Sigmoid colon (tissue), 7 donors: ENCODE results near the gene OLFML2B. TPM values are rescaled to one million over a fixed set of nuclear protein-coding genes. Genes with fewer than 3 reads are reported as not detected.

ENCODE experiments used
- DNase-seq: peaks from one replicate; pipeline ENCODE4 v3.0.0-alpha.2; 2019
- H3K27ac ChIP-seq, 4 donors: fragments of 200-600 bp; sonication (generic); one replicate each; pipeline ENCODE4 v1.5.1; 2016 to 2019; ENCODE audit warnings: mild to moderate bottlenecking in 1 of 4
- H3K27me3 ChIP-seq, 3 donors: fragments of 200-600 bp; sonication (generic); one replicate each; pipeline ENCODE4 v1.5.1; 2019; ENCODE audit warnings: mild to moderate bottlenecking in 1 of 3
- H3K36me3 ChIP-seq, 4 donors: fragments of 200-600 bp; sonication (generic); one replicate each; pipeline ENCODE4 v1.5.1; 2016 to 2019
- H3K4me1 ChIP-seq, 4 donors: fragments of 200-600 bp; sonication (generic); one replicate each; pipeline ENCODE4 v1.5.1; 2017 to 2019
- H3K4me3 ChIP-seq, 4 donors: fragments of 200-600 bp; sonication (generic); one replicate each; pipeline ENCODE4 v1.5.1; 2017 to 2019; ENCODE audit warnings: mild to moderate bottlenecking in 2 of 4, moderate library complexity in 1 of 4
- H3K9me3 ChIP-seq, 4 donors: fragments of 200-600 bp in 3 of 4; sonication (generic) in 3 of 4; one replicate each; pipeline versions ENCODE4 v1.5.1 to v1.6.1; 2013 to 2019
- CTCF ChIP-seq, 4 experiments: fragments of 450-650 bp in 3 of 4; fragments of 200-600 bp in 1 of 4; IDR thresholded peaks; one replicate each; pipeline ENCODE4 v1.5.1; 2016 to 2019; ENCODE audit warnings: antibody characterized with exemption in 4 of 4, mild to moderate bottlenecking in 3 of 4, moderate library complexity in 2 of 4
- EP300 ChIP-seq, 4 donors: sonication (generic); formaldehyde crosslinking; IDR thresholded peaks; one replicate each; pipeline ENCODE4 v1.6.1; 2017; ENCODE audit warnings: antibody characterized with exemption in 4 of 4
- POLR2A ChIP-seq, 2 donors: fragments of 450-650 bp; IDR thresholded peaks; one replicate each; pipeline ENCODE4 v1.6.1; 2016; ENCODE audit warnings: antibody characterized with exemption in 2 of 2, mild to moderate bottlenecking in 2 of 2, moderate library complexity in 2 of 2
- POLR2AphosphoS5 ChIP-seq, 4 donors: sonication (generic); formaldehyde crosslinking; IDR thresholded peaks; one replicate each; pipeline ENCODE4 v1.6.1; 2017; ENCODE audit warnings: antibody characterized with exemption in 4 of 4
- WGBS, 2 donors: extraction: QIAGEN DNeasy Blood & Tissue Kit; methylation state at CpG; one replicate each; pipeline ENCODE4 v1.1.7; 2013; 5-methylcytosine and 5-hydroxymethylcytosine counted together
- intact Hi-C: fragments of 100-400 bp; cut with DNase I; formaldehyde crosslinking; loops from one replicate; pipeline ENCODE4 v1.15.1; 2023
- polyA plus RNA-seq, 3 donors: library from polyadenylated mRNA; stranded (reverse); fragments of 200-250 nt; gene quantifications; one replicate each; pipeline ENCODE4 v1.2.3, GENCODE V29; 2013
- total RNA-seq, 4 donors: library from RNA; depleted of rRNA; stranded (reverse); fragments of >200 nt; gene quantifications; one replicate each; pipeline ENCODE4 v1.1.0, GENCODE V29; 2016
- donor health status: healthy with polysubstance abuse.
- donor health status: Bipolar disorder and iron deficiency.
- donor health status: healthy.

Gene OLFML2B
- total and polyA plus RNA-seq, 7 donors: 1.2 to 27.4 (median 14.3) TPM

GRCh38 chr1:162023181-162023546, 505 bp downstream of the OLFML2B start:
- H3K9me3 ChIP-seq: no peaks in the 10 kb centered on the region
- intact Hi-C loops: loop anchor here (2.0 to 5.0 kb wide), 2 partner anchors 34 to 231 kb away; no protein-coding TSS in a partner anchor
- WGBS, 2 donors: 37% methylated on average over 20 of the region's 20 CpGs

GRCh38 chr1:162022626-162023025, 1.0 kb downstream of the OLFML2B start:
- WGBS, 2 donors: 74 to 79% methylated on average over 9 of the region's 9 CpGs

More at GRCh38 chr1:162023181-162023546, 505 bp downstream of the OLFML2B start:
- Histone ChIP-seq H3K4me1 (peaks cover 0 to 59% (median 42%) of the 10 kb centered on the region in 4 donors), H3K4me3 (peak overlapping the region; percentile 58 to 72 (median 67)), H3K27ac (peak overlapping the region; percentile 33 to 84 (median 83)), H3K36me3 (peaks cover 0 to 17% (median 0%) of the 10 kb centered on the region in 4 donors), H3K27me3 (no peaks in the 10 kb centered on the region)
- TF ChIP-seq POLR2A (IDR thresholded peaks at IDR 0.05): no peak
- no peak for DNase-seq

GRCh38 chr1:162021124-162021523, 2.5 kb downstream of the OLFML2B start:
- Histone ChIP-seq H3K4me1 (peaks cover 0 to 61% (median 42%) of the 10 kb centered on the region in 4 donors), H3K4me3 (peak overlapping the region in 3 of 4 donors; percentile 1 to 69 (median 65)), H3K27me3 (no peaks in the 10 kb centered on the region), H3K9me3 (no peaks in the 10 kb centered on the region), H3K36me3 (peaks cover 0 to 37% (median 4%) of the 10 kb centered on the region in 4 donors), H3K27ac (peak overlapping the region in 3 of 4 donors; percentile 82 to 84 (median 84))
- 89 to 90% methylated on average over 4 of the region's 4 CpGs for WGBS, 2 donors
- DNase-seq: no peak
- intact Hi-C loops: loop anchor here (5.0 kb wide), 1 partner anchor 229 kb away; no protein-coding TSS in a partner anchor
- no peak for TF ChIP-seq POLR2A (IDR thresholded peaks at IDR 0.05)
- no peak for TF ChIP-seq POLR2AphosphoS5 (IDR thresholded peaks at IDR 0.05)
- TF ChIP-seq EP300 (IDR thresholded peaks at IDR 0.05): no peak
- no peak for TF ChIP-seq CTCF (IDR thresholded peaks at IDR 0.05)

More at GRCh38 chr1:162022626-162023025, 1.0 kb downstream of the OLFML2B start:
- Histone ChIP-seq H3K4me3 (peak overlapping the region; percentile 58 to 72 (median 67)), H3K4me1 (peaks cover 0 to 61% (median 42%) of the 10 kb centered on the region in 4 donors), H3K9me3 (no peaks in the 10 kb centered on the region), H3K27me3 (no peaks in the 10 kb centered on the region), H3K27ac (peak overlapping the region in 3 of 4 donors; percentile 82 to 84 (median 84)), H3K36me3 (peaks cover 0 to 22% (median 0%) of the 10 kb centered on the region in 4 donors)
- TF ChIP-seq POLR2AphosphoS5 (IDR thresholded peaks at IDR 0.05) (no peak), CTCF (IDR thresholded peaks at IDR 0.05) (no peak), EP300 (IDR thresholded peaks at IDR 0.05) (no peak), POLR2A (IDR thresholded peaks at IDR 0.05) (no peak)
- DNase-seq: no peak
- intact Hi-C loops: loop anchor here (2.0 to 5.0 kb wide), 2 partner anchors 34 to 230 kb away; no protein-coding TSS in a partner anchor

- H3K27me3 ChIP-seq: no peaks in the 10 kb centered on the region
- no peak for DNase-seq
- peak overlapping the region in 2 of 4 donors; percentile 15 to 41 for H3K27ac ChIP-seq
- peaks cover 0 to 61% (median 42%) of the 10 kb centered on the region in 4 donors for H3K4me1 ChIP-seq
- WGBS, 2 donors: 61 to 69% methylated on average over 2 of the region's 2 CpGs
- no peaks in the 10 kb centered on the region for H3K9me3 ChIP-seq
- TF ChIP-seq POLR2A (IDR thresholded peaks at IDR 0.05) (no peak), CTCF (IDR thresholded peaks at IDR 0.05) (no peak), POLR2AphosphoS5 (IDR thresholded peaks at IDR 0.05) (no peak), EP300 (IDR thresholded peaks at IDR 0.05) (no peak)
- intact Hi-C loops: loop anchor here (5.0 kb wide), 1 partner anchor 228 kb away; no protein-coding TSS in a partner anchor
- H3K4me3 ChIP-seq: no peak overlapping the region
- H3K36me3 ChIP-seq: peaks cover 0 to 47% (median 4%) of the 10 kb centered on the region in 4 donors
Measured at GRCh38 chr1:162020150-162020549, 3.5 kb downstream of the OLFML2B start.

GRCh38 chr1:162019446-162019845, 4.2 kb downstream of the OLFML2B start:
- intact Hi-C loops: no loop called here
- 76 to 86% methylated on average over 3 of the region's 3 CpGs for WGBS, 2 donors
- Histone ChIP-seq H3K4me1 (peaks cover 0 to 56% (median 41%) of the 10 kb centered on the region in 4 donors), H3K27ac (peak overlapping the region in 2 of 4 donors; percentile 15 to 41), H3K27me3 (no peaks in the 10 kb centered on the region), H3K9me3 (no peaks in the 10 kb centered on the region), H3K4me3 (no peak overlapping the region), H3K36me3 (peaks cover 0 to 54% (median 4%) of the 10 kb centered on the region in 4 donors)
- no peak for DNase-seq
- no peak for TF ChIP-seq POLR2A (IDR thresholded peaks at IDR 0.05)
- no peak for TF ChIP-seq CTCF (IDR thresholded peaks at IDR 0.05)
- no peak for TF ChIP-seq POLR2AphosphoS5 (IDR thresholded peaks at IDR 0.05)
- no peak for TF ChIP-seq EP300 (IDR thresholded peaks at IDR 0.05)
